Measurements from ENCODE around the gene OR4X2. TPM values are rescaled to one million over a fixed set of nuclear protein-coding genes. Genes with fewer than 3 reads are reported as not detected.

OR4X2 gene
- total RNA-seq, 3 donors from 2014 or later = not detected

GRCh38 chr11:48270621-48271020 lies 25.7 kb downstream of the OR4X2 start:
- Histone ChIP-seq H3K4me3 (no peak overlapping the region), H3K27ac (no peak overlapping the region), H3K27me3 (no peaks in the 10 kb centered on the region), H3K9me3 (no peaks in the 10 kb centered on the region), H3K36me3 (no peaks in the 10 kb centered on the region), H3K4me1 (no peaks in the 10 kb centered on the region)
- intact Hi-C loops (cut with DNase I; ENCODE audit: low total_unique reads) = no loop called here
- TF ChIP-seq POLR2A (IDR thresholded peaks at IDR 0.05) (no peak), CTCF (IDR thresholded peaks at IDR 0.05) (no peak), POLR2AphosphoS5 (IDR thresholded peaks at IDR 0.05) (no peak)
- DNase-seq (ENCODE audit: low spot score in 2 of 2) = no peak

- no peak overlapping the region for H3K4me3 ChIP-seq
- no peaks in the 10 kb centered on the region for H3K27me3 ChIP-seq
- H3K4me1 ChIP-seq = no peaks in the 10 kb centered on the region
- TF ChIP-seq POLR2A (IDR thresholded peaks at IDR 0.05) = no peak
- TF ChIP-seq POLR2AphosphoS5 (IDR thresholded peaks at IDR 0.05) = no peak
- TF ChIP-seq CTCF (IDR thresholded peaks at IDR 0.05) = no peak
- no peaks in the 10 kb centered on the region for H3K36me3 ChIP-seq
- no peaks in the 10 kb centered on the region for H3K9me3 ChIP-seq
- H3K27ac ChIP-seq = no peak overlapping the region
- no peak for DNase-seq (ENCODE audit: low spot score in 2 of 2)
- intact Hi-C loops (cut with DNase I; ENCODE audit: low total_unique reads) = no loop called here
Measured at GRCh38 chr11:48272606-48273005, 27.7 kb downstream of the OR4X2 start.

Other genes with a start within 250 kb of the OR4X2 start
- not detected for gene OR4B1, start 28.3 kb upstream of the OR4X2 start, total RNA-seq
- gene OR4X1, start 18.8 kb downstream of the OR4X2 start, total RNA-seq = not detected
- gene OR4S1, start 61.1 kb downstream of the OR4X2 start, total RNA-seq = not detected
- gene OR4C3, start 79.8 kb downstream of the OR4X2 start, total RNA-seq = not detected
- gene OR4C5, start 121.4 kb downstream of the OR4X2 start, total RNA-seq = not detected
- gene OR4A47, start 243.7 kb downstream of the OR4X2 start, total RNA-seq = not detected